Astrocyte of the hippocampus (primary cell): ENCODE data around the gene GALT.
"Not testable (repeated sequence)": the region's sequence is repeated elsewhere in the genome, so short reads cannot be mapped to it uniquely, and the experiment has no call there.

Experiments used
- DNase-seq: peaks from one replicate; pipeline ENCODE4 v3.0.0; 2011; ENCODE audit warnings: low read depth, low spot score

GALT gene

DNA sequence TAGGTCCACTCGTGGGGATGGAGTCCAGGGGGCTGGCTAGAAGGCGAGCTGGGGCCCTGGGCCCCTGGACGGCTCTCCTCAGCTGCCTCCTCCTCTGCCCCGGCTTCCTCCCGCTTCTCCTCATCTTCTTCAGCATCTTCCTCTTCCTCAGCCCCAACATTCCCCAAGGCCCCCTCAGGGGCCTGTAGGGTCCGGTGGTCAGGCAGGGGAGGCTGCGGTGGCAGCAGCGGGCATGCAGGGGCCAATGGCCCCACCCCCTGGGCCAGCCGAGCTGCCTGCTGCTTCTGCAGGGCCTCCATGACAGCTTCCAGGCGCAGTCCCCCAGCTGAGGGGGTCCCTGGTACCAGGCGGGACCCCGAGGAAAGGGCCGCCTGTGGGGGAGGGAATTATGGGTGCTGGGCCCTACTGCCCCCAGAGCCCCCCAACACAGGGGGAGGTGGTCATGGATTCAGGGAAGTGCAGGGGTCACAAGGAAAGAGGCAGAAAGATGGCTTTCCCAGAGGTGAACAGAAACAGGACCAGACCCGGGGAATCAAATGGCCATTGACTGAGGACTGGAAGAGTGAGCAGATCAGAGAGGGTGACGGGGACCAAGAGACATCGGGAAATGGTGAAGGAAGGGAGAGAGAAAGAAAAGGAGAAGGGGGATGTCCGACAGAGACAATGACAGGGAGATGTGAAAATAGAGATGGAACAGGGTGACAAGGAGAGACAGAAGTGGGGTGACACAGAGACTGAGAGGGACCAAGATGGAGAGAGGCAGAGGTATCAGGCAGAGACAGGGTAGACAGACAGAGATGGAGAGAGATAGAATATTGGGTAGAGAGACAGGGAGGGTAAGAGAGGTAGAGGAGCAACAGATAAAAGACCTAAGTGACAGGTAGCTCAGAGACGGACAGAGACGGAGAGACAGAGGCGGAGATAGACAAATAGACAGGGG, 18.5 kb upstream of the GALT start:
- DNase-seq, result no peak

DNA sequence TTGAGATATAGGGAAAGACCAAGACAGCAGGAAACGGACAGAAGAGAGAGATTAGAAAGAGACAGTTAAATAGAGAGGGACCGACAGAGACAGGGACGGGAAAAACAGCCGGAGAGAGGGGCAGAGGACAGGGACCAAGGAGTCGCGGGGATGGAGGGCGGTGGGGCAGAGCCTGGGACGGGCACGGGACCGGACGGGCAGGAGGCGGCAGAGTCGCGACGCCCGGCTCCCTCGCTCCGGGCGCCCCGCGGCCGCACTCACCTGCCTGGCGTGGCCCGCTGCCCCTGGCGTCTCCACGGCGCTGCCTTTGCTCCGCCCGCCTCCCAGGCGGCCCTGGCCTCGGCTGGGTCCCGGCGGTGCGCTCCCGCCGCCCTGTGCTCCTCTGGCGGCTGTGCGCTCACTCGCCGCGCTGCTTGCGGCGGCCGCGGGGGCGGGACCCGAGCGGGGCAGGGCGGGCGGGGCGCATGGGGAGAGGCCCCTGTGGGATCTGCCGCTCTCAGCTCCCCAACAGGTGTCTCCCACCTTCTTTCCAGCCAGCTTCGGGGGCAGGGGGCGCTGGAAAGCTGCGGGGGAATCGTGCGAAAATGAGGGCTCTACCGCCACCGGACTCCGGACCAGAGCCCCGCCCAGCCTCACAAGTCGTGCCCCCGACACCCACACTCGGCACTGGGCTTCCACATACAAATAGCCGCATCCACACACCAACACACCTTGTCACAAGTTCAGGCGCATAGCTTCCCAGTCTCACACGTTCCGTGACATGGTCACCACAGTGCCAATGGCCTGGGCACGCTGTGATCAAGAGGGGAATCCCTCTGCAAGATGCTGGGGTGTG, 17.6 kb upstream of the GALT start, which contains the start of gene ARID3C:
Gene ARID3C (minus strand): TSS at position 411 of the 835 bp plus-strand sequence. CDS start 1,052 bp downstream, outside the sequence.
- DNase-seq, result peak; percentile 59

DNA sequence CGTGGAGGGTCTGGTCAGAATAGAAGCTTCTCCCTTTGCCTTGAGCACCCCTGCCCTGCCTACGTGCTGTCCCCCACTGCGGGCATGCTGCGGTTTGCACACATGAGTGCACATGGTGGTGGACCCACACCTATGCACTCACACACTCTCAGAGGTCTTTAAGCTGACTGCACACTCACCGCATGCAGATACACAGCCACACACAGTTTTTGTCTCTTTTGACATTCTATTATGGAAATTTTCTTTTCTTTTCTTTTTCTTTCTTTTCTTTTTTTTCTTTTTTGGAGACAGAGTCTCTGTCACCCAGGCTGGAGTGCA, 17.0 kb upstream of the GALT start:
- no peak for DNase-seq

DNA sequence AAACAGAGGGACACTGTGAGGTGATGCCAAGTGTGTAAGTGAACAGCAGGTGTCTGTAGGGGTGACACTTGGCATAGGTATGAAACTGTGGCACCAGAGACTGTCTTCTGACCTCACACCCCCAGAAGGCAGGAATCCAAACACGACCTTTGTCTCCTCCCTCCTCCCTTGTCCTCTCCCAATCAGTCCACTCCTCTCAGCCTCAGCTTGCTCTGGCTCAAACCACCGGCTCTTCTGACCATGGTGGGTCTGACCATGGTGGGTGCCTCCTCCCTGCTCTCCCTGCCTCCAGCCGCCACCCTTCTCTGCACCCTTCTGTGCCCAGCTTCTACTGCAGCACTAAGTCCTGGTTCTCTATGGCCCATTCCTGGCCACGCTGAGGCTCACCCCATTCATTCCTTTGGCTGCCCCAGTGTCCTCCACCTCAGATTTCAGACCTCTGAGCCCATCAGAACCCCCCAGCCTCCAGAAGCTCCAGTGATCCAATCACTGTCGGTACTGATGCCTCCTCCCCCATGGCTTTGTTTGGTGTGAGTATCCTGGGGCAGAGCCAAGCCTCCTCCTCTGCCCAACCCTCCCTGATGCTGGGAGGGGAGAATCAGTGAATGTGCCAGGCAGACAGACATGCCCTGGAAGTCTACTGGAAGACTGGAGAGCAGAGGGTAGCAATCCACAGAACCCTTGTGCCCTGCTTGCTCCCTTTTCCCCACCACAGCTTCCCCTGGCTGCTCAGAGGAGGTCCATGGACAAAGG, 15.9 kb upstream of the GALT start:
- no peak for DNase-seq

DNA sequence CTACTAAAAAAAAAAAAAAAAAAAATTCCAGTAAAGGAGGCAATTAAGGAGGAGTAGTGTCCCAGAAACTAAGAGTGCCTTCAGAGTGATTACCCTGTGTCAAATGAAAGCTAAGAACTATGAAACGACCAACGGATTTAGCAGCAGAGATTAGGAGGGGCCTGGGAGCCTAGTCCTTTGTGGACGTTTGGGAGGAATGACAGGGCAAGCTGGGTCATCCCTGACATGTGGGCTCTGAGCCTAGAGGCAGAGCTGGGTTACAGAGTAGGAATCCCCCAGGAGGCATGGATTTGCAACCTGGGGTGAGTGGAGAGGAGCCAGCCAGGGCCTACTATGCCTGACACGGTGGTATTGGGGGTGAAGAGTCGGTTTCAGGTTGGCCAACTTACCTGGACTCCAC, 13.3 kb upstream of the GALT start:
- no peak for DNase-seq

DNA sequence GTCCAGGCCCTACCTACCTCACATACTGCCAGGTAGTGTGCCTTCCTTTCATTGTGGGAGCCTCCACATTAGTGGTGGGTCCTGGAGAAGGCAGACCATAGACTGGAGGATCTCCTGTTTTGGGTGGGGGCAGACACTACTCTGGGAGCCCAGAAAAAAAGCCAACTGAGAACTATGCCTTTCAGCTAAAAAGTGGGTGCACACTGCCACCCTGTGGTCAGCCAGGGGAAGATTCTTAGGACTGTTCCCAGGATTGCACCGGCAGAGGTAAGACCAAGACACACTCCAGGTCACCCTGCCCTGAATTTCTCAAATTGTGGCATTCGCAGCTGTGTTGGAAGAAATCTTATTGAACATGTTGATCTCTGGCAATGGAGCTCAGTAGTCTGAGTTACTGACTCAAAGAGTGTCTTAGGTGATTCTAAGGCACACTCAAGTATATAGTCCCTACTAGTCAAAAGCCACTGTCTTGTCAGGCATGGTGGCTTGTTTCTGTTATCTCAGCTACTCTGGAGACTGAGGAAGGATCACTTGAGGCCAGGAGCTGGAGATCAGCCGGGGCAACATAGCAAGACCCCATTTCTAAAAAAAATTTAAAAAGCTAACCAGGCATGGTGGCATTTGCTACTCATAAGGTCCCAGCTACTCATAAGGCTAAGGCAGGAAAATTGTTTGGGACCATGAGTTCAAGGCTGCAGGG, 12.5 kb upstream of the GALT start:
- DNase-seq, result peak; percentile 79

DNA sequence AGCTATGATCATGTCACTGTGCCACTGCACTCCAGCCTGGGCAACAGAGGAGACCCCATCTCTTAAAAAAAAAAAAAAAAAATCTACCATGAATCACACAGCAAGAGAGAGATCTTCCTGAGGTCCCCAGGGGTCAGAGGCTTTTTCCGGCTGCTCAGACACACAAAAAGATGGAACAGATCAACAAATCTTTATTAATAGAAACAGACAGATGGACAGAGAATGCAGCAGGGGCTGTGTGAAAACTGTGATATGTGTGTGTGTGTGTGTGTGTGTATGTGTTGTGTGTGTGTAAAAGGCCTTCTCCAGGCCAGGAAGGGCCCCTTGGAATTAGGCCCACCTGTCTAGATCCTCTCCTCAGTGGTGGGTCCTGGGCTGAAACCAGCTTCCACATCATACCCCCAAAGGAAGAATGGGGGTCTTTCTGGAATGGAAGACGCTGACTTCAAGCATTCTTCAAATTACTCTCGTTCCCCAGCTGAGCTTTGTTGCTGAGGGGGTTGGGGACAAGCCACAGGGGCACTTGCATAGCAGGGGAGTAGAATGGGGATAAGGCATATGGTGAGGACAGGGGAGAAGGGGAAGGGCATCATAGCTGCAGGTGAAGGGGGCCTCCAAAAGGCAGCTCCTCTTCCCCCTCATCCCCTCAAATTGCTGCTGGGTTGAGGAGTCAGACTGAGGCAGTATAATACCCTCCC, 11.8 kb upstream of the GALT start:
- no peak for DNase-seq

DNA sequence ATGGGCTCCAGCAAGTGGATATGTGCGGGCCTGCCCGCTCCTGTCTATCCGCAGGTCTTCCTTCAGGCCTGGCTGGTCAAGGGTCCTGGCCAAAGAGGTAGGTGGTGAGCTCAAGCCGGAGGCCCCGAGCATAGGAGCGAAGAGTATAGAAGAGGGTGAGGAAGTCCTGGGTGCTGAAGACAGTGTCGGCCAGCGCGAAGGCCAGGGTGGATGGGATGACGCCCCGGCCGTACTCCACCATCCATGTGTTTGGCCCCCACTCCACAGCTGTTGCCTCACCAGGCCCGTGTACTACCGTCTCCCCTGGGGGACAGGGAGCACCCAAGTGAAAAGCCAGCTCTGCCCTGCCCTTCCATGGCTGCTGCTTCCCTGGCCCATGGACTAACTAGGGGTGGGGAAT, 10.9 kb upstream of the GALT start:
- no peak for DNase-seq

DNA sequence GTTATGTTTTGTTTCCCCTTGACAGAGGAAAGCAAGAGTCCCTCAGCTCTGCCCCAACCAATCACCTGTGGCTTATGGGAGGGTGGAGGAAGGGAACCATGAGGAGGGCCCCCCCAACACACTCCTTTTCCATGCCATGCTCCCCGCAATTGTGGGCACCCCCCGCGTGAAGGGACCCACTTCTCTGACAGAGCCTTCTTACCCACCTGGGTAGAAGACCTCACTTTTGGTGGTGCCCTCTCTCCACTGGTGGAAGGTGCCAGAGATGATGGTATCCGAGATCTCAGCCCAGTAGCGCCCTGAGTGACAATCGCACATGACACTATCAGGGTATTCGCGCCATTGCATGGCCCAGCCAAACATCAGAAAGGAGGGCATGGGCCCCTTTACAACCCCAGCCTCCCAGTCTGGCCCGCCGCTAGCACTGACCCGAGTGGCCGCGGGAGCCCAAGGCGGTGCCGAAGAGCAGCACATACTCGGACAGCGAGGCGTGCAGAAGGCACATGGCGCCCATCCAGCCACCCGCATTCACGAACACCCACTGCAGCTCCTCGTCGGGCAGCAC, 9.6 kb upstream of the GALT start:
- no peak for DNase-seq

DNA sequence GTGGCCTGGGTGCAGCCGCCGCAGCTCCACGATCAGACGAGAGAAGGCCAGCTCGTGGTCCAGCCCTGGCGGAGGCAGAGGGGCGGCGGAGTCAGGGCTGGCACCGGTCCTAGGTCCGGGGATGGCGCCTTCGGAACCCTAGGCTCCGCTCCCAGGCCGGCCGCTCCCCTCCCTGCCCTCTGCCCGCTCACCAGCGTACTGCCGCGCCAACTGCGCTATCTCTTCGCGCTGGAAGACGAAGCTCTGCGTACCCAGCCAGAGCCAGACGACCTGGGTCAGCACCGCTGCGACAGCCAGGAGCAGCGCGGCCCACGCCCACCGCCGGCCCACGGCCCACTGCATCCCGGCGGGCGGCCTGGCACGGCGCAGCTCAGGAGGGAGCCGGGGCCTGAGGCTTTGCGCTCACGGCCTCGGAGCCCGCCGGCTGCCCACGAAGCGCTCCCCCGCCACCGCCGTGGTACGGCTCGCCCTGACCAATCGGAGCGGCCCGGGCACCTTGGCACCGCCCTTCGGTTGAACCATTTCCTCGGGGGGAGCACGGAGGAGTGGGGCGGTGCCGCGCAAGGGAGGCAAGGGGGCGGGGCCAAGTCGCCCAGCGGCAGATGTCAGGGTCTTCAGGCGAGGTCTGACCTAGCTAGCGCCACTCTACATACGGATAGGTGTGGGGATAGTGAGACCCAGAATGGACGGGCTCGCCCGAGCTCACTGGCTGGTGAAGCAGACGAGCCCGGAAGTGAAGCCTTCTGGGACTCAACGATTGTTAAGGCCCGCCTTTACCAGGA, 8.9 kb upstream of the GALT start, which contains the start of gene SIGMAR1:
Gene SIGMAR1 (minus strand): TSS at position 432 of the 782 bp plus-strand sequence. CDS start 90 bp downstream, at position 342.
- DNase-seq, result peak; percentile 98

DNA sequence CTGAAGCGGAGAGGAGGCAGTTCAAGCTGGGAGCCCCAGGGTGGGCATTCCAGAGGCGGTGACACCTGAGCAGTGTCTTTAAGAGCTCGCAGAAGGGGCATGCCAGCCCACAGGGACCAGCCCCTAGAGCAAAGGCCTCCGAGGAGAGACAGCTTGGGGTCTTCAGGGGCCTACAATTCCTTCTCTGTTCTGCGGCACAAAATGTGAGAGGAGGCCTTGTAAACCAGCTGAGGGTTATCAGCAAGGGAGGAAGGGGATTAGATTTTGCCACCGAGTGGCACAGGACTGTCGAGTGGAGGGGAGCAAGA, 8.4 kb upstream of the GALT start:
- DNase-seq, result no peak

DNA sequence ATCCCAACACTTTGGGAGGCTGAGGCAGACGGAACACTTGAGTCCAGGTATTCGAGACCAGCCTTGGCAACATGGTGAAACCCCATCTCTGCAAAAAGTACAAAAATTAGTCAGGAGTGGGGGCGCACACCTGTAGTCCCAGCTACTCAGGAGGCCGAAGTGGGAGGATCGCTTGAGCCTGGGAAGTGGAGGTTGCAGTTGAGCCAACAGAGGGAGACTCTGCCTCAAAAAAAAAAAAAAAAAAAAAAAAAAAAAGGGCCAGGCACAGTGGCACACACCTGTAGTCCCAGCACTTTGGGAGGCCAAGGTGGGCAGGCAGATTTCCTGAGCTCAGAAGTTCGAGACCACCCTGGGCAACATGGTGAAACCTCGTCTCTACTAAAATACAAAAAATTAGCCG, 7.2 kb upstream of the GALT start:
- DNase-seq, result not testable (repeated sequence)

DNA sequence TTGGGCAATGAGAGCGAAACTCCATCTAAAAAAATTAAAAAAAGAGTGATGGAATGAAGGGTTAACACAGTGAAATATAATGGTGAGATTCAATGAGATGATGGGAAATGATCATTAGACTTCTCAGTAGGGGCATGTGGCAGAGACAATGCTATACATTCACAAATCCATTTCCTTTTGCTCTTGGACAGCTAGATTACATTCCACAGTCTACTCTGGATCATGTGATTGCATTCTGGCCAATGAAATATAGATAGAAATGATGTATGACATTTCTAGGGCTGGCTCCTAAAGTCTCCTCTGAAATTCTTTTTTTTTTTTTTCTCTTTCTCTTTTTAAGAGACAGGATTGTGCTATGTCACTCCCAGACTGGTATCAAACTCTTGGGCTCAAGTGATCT, 3.8 kb upstream of the GALT start:
- no peak for DNase-seq

DNA sequence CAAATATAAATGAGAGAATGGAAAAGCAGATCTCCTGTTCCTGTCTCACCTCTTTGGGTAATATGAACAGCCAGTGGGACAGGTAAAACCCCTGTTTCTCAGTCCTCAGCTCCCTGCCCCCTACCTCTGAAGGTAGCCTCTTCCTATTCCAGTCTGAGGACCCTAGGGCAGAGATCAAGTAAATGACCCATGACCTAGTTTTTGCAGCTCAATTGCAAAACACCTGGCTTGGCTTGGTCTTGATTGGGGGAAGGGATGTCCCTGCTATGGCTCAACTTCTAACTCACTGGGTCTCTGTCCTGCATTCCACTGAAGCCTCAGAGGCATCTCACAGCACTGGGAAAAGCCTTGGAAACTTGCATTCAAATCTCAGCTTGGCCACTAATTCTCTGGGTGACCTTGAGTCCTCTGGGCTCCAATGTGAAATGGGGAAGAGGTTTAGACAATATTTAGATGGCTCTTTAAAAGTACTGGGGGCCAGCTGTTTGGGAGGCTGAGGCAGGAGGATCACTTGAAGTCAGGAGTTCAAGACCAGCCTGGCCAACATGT, 1.6 kb upstream of the GALT start:
- DNase-seq, result no peak

DNA sequence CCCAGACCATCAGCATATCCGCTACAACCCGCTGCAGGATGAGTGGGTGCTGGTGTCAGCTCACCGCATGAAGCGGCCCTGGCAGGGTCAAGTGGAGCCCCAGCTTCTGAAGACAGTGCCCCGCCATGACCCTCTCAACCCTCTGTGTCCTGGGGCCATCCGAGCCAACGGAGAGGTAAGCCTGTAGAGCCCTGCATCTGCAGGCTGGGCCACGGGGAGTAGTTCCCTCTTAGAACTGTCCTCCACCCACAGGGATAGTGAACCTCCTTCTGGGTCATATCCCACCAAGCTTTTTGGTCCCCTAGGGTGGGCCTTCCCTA, 569 bp downstream of the GALT start:
- DNase-seq, result no peak

DNA sequence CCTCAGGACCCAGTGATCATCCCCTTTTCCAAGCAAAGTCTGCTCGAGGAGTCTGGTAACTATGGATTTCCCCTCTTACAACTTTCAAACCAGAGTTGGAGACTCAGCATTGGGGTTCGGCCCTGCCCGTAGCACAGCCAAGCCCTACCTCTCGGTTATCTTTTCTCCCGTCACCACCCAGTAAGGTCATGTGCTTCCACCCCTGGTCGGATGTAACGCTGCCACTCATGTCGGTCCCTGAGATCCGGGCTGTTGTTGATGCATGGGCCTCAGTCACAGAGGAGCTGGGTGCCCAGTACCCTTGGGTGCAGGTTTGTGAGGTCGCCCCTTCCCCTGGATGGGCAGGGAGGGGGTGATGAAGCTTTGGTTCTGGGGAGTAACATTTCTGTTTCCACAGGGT, 1.2 kb downstream of the GALT start:
- DNase-seq, result no peak

DNA sequence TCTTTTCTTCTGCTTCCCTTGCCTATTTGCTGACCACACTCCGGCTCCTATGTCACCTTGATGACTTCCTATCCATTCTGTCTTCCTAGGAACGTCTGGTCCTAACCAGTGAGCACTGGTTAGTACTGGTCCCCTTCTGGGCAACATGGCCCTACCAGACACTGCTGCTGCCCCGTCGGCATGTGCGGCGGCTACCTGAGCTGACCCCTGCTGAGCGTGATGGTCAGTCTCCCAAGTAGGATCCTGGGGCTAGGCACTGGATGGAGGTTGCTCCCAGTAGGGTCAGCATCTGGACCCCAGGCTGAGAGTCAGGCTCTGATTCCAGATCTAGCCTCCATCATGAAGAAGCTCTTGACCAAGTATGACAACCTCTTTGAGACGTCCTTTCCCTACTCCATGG, 2.2 kb downstream of the GALT start:
- DNase-seq, result no peak

DNA sequence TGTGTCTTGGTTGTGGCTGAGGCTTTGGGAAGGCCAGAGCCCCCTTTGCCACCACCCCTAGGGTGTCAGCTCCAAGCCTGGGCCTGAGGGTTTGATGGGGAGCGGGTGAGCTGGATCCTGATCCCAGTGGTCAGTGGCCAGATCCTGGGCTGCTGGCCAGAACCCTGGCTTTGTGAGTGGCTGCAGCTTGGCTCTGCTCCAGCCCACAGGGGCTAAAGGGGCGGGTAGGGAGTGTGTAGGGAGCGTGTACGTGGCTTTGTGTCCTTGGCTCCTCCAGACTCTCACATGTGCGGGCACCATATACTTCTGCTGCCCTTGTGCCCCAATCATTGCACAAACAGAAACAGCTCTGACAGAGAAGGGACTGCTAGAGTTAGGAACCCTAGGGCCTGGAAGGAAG, 4.3 kb downstream of the GALT start:
- peak; percentile 85 for DNase-seq

DNA sequence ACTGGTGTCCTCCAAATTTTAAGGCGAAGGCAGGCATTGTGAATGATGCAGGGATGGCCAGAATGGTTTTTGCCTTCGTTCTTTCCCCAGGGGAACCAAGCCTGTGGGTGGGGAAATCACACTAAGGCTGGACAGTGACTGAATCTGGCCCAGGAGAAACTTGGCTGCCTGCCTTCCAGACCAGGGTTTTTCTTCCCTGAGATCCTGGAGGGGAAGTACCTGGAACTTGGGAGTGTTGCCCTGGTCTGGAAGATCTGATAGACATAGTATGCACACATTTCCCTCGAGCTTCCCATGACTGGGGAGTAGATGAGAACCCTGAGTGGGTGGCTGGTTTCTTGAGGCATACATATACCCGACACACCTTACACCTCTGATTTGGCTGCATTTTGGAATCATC, 4.8 kb downstream of the GALT start:
- DNase-seq, result peak; percentile 42
